Limb (tissue), 2 donors: ENCODE data around the gene GRB14.
"Not testable (repeated sequence)": the region's sequence is repeated elsewhere in the genome, so short reads cannot be mapped to it uniquely, and the experiment has no call there.

ENCODE experiments used
- DNase-seq, 2 donors: peaks; one replicate each; pipeline ENCODE4 v3.0.0-alpha.2; 2016; ENCODE audit errors: extremely low spot score in 2 of 2

Gene GRB14

GRCh38 chr2:164496881-164497280 lies 124.4 kb downstream of the GRB14 start:
- DNase-seq = no peak

- DNase-seq = no peak
These were observed 124.9 kb downstream of the GRB14 start for GRCh38 chr2:164496421-164496820.

- peak in 1 of 2 donors; percentile 44 for DNase-seq
These were observed 125.6 kb downstream of the GRB14 start for GRCh38 chr2:164495491-164496223.

GRCh38 chr2:164485541-164485940 lies 135.7 kb downstream of the GRB14 start:
- DNase-seq = no peak

- DNase-seq = peak; percentile 61 to 76
These were observed 141.8 kb downstream of the GRB14 start for GRCh38 chr2:164479460-164479859.

- no peak for DNase-seq
These were observed 143.1 kb downstream of the GRB14 start for GRCh38 chr2:164478205-164478604.

- no peak for DNase-seq
These were observed 146.4 kb downstream of the GRB14 start for GRCh38 chr2:164474873-164475272.

GRCh38 chr2:164473021-164473420 lies 148.3 kb downstream of the GRB14 start:
- DNase-seq = no peak

- not testable (repeated sequence) for DNase-seq
These were observed 156.2 kb downstream of the GRB14 start for GRCh38 chr2:164465047-164465446.

GRCh38 chr2:164464376-164464775 lies 156.9 kb downstream of the GRB14 start:
- DNase-seq = no peak

- DNase-seq = no peak
These were observed 162.5 kb downstream of the GRB14 start for GRCh38 chr2:164458792-164459191.

GRCh38 chr2:164457271-164457670 lies 164.0 kb downstream of the GRB14 start:
- no peak for DNase-seq

GRCh38 chr2:164456619-164457018 lies 164.7 kb downstream of the GRB14 start:
- peak in 1 of 2 donors; percentile 56 for DNase-seq

- no peak for DNase-seq
These were observed 167.5 kb downstream of the GRB14 start for GRCh38 chr2:164453656-164454305.

- DNase-seq = no peak
These were observed 171.0 kb downstream of the GRB14 start for GRCh38 chr2:164450278-164450677.

GRCh38 chr2:164449706-164450105 lies 171.6 kb downstream of the GRB14 start:
- no peak for DNase-seq

- DNase-seq = no peak
These were observed 173.6 kb downstream of the GRB14 start for GRCh38 chr2:164447660-164448059.
